Left ventricle myocardium inferior (tissue), 1 donor: ENCODE results near the gene FAM120B. TPM values are rescaled to one million over a fixed set of nuclear protein-coding genes. Genes with fewer than 3 reads are reported as not detected.

ENCODE experiments used
- DNase-seq: peaks from one replicate; pipeline ENCODE4 v3.0.0-alpha.2; 2020
- H3K27ac ChIP-seq: fragments of 200-600 bp; replicated peaks from 2 replicates; pipeline ENCODE4 v1.8.0; 2021
- H3K27me3 ChIP-seq: fragments of 200-600 bp; 2 replicates; pipeline ENCODE4 v1.8.0; 2021; ENCODE audit warnings: low read depth
- H3K36me3 ChIP-seq: fragments of 200-600 bp; 2 replicates; pipeline ENCODE4 v1.8.0; 2021
- H3K4me1 ChIP-seq: fragments of 200-600 bp; 2 replicates; pipeline ENCODE4 v1.8.0; 2021
- H3K4me3 ChIP-seq: fragments of 200-600 bp; 2 replicates; pipeline ENCODE4 v1.8.0; 2021; ENCODE audit warnings: mild to moderate bottlenecking, moderate library complexity
- H3K9me3 ChIP-seq: fragments of 200-600 bp; replicated peaks from 2 replicates; pipeline ENCODE4 v1.8.0; 2021
- intact Hi-C: fragments of 100-400 bp; cut with micrococcal nuclease; formaldehyde crosslinking; loops from one replicate; pipeline ENCODE4 v1.11.0; 2022
- total RNA-seq: library from RNA; stranded (reverse); fragmentation: NEBNext Ultra II Directional; extraction: Animal tissue kit (Norgen Biotek cat#: 25700); gene quantifications from one replicate; pipeline ENCODE4 v1.2.1, GENCODE V29; 2021
- TF ChIP-seq, protein P1 (sequence below): fragments of 200-600 bp; IDR thresholded peaks from 2 replicates; pipeline ENCODE4 v1.8.0; 2021; ENCODE audit warnings: antibody characterized with exemption, mild to moderate bottlenecking, borderline replicate concordance
- donor health status: DM: no; HTN: yes; CAD: no; lungs with severe emphysema.

Gene FAM120B
- total RNA-seq, 1 donor from 2014 or later = 20.1 TPM

- Histone ChIP-seq H3K36me3 (no peaks in the 10 kb centered on the region), H3K4me3 (peak overlapping the region; percentile 90), H3K27me3 (peaks cover 74% of the 10 kb centered on the region), H3K4me1 (peaks cover 70% of the 10 kb centered on the region), H3K27ac (no peak overlapping the region), H3K9me3 (no peaks in the 10 kb centered on the region)
- no peak for DNase-seq
- TF ChIP-seq, protein P1, sequence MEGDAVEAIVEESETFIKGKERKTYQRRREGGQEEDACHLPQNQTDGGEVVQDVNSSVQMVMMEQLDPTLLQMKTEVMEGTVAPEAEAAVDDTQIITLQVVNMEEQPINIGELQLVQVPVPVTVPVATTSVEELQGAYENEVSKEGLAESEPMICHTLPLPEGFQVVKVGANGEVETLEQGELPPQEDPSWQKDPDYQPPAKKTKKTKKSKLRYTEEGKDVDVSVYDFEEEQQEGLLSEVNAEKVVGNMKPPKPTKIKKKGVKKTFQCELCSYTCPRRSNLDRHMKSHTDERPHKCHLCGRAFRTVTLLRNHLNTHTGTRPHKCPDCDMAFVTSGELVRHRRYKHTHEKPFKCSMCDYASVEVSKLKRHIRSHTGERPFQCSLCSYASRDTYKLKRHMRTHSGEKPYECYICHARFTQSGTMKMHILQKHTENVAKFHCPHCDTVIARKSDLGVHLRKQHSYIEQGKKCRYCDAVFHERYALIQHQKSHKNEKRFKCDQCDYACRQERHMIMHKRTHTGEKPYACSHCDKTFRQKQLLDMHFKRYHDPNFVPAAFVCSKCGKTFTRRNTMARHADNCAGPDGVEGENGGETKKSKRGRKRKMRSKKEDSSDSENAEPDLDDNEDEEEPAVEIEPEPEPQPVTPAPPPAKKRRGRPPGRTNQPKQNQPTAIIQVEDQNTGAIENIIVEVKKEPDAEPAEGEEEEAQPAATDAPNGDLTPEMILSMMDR = no peak
- intact Hi-C loops = no loop called here
Measured at GRCh38 chr6:170293341-170294231, 13.0 kb upstream of the FAM120B start.

DNA sequence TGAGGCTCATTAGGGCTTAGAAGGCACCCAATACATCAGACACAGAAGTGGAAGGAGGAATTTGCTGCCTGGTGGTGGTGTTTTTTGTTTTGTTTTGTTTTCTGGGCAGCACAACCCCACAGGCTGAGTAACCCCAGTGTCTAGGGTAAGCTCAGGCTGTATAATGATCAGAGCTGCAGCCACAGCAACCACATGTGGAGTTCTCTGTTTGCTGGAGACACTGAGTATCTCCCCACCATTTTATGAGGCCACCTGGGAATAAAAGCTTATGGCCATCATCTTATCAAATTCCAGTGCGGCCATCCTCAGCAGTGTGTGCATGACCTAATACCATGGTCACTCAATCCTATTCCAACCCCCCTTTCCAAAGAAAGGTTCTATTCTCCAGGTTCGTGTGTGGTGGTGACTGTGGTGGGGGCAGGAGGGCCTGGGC is 12.2 kb upstream of the FAM120B start:
- intact Hi-C loops = no loop called here
- Histone ChIP-seq H3K9me3 (no peaks in the 10 kb centered on the region), H3K27me3 (peaks cover 67% of the 10 kb centered on the region), H3K4me3 (no peak overlapping the region), H3K4me1 (peaks cover 63% of the 10 kb centered on the region), H3K36me3 (no peaks in the 10 kb centered on the region), H3K27ac (no peak overlapping the region)
- no peak for DNase-seq
- TF ChIP-seq, protein P1 = no peak

DNA sequence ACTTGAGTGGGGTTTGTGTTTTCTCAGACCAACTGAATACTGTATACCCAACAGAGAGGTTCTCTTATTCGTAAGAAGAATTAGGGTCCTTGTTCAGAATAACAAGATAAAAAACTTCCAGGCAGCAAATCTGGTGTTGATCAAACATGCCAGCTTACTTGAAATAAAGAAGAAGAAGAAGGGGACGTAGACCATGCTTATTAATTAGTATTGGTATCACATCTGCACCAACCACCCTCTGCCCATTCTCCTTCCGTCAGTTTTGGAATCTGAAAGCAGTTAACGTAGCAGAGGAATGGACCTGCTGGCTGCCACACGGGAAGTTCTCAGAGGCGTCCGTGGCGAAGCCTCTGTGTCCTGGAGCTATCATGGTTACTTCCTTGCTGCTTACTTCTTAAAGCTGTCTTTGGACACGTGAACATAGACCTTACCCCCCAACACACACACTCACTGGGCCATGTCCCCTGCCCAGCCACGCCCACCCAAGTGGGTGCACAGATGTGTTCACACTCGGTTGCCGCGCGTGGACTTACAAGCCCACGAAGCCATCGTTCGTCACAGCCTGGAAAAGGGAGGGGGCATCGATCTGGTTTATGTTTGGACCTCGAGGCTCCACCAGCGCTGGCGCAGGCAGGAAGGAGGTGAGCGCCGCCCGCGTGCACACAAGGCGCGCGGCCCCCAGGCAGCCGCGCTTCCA is 11.6 kb upstream of the FAM120B start:
- TF ChIP-seq, protein P1 = no peak
- intact Hi-C loops = no loop called here
- DNase-seq = no peak
- H3K4me1 ChIP-seq = peaks cover 57% of the 10 kb centered on the region
- H3K27ac ChIP-seq = no peak overlapping the region
- H3K4me3 ChIP-seq = peak overlapping the region; percentile 73
- H3K27me3 ChIP-seq = peaks cover 61% of the 10 kb centered on the region
- no peaks in the 10 kb centered on the region for H3K36me3 ChIP-seq
- H3K9me3 ChIP-seq = no peaks in the 10 kb centered on the region

GRCh38 chr6:170295510-170296422 is 10.8 kb upstream of the FAM120B start:
- intact Hi-C loops = no loop called here
- H3K36me3 ChIP-seq = no peaks in the 10 kb centered on the region
- TF ChIP-seq, protein P1 = no peak
- peaks cover 60% of the 10 kb centered on the region for H3K27me3 ChIP-seq
- no peak overlapping the region for H3K27ac ChIP-seq
- H3K4me1 ChIP-seq = peaks cover 51% of the 10 kb centered on the region
- DNase-seq = no peak
- peak overlapping the region; percentile 73 for H3K4me3 ChIP-seq
- no peaks in the 10 kb centered on the region for H3K9me3 ChIP-seq

GRCh38 chr6:170296423-170296745 is 10.2 kb upstream of the FAM120B start:
- H3K9me3 ChIP-seq = no peaks in the 10 kb centered on the region
- intact Hi-C loops = no loop called here
- H3K27ac ChIP-seq = no peak overlapping the region
- peak overlapping the region; percentile 73 for H3K4me3 ChIP-seq
- H3K27me3 ChIP-seq = peaks cover 57% of the 10 kb centered on the region
- H3K36me3 ChIP-seq = no peaks in the 10 kb centered on the region
- TF ChIP-seq, protein P1 = no peak
- DNase-seq = no peak
- peaks cover 47% of the 10 kb centered on the region for H3K4me1 ChIP-seq
